H1 (cell line): ENCODE data around the gene MYO18A. TPM values are rescaled to one million over a fixed set of nuclear protein-coding genes. Genes with fewer than 3 reads are reported as not detected.

Experiments
- CBX5 ChIP-seq: fragments of 300-800, 300-1000 bp; sonication (generic); IDR thresholded peaks from 2 replicates; pipeline ENCODE4 v1.7.1; 2016; ENCODE audit warnings: antibody characterized with exemption, low read length, low read depth
- RFX5 ChIP-seq: IDR thresholded peaks from 2 replicates; pipeline ENCODE4 v1.6.1; 2011; ENCODE audit warnings: low read depth, low read length, improper control_type of control experiment, borderline replicate concordance
- polyA plus RNA-seq, 7 experiments: library from polyadenylated mRNA; depleted of rRNA in 3 of 7; stranded (reverse) in 5 of 7; unstranded in 2 of 7; fragments of >200 nt in 5 of 7; fragments of 200-250 nt in 2 of 7; gene quantifications; 1 replicate in 5 of 7; 2 replicates in 1 of 7; 4 replicates in 1 of 7; pipeline versions ENCODE4 v1.2.1 to v1.2.3, GENCODE V29; 2011 to 2013; ENCODE audit warnings: missing spikeins in 2 of 7, mixed read lengths in 2 of 7
- total RNA-seq: library from RNA; stranded (reverse); fragmentation: NEBNext Ultra II Directional; extraction: Animal tissue kit (Norgen Biotek cat#: 25700); gene quantifications from 2 replicates; pipeline ENCODE4 v1.2.1, GENCODE V29; 2021
- TF ChIP-seq, protein P1 (sequence below): fragments of 300-600 bp; sonication (generic); IDR thresholded peaks from 2 replicates; pipeline ENCODE4 v1.7.1; 2012; ENCODE audit warnings: low read length, moderate library complexity, mild to moderate bottlenecking, inconsistent platforms; ENCODE audit not compliant: insufficient replicate concordance

The MYO18A gene
- total and polyA plus RNA-seq, 2 of the 8 experiments (the other 6 are each of a cell fraction or from before 2014, with no cell fraction given): 7.6 to 43.8 TPM

GRCh38 chr17:29024316-29024952 is 155.8 kb downstream of the MYO18A start (continued):
- TF ChIP-seq, protein P1, sequence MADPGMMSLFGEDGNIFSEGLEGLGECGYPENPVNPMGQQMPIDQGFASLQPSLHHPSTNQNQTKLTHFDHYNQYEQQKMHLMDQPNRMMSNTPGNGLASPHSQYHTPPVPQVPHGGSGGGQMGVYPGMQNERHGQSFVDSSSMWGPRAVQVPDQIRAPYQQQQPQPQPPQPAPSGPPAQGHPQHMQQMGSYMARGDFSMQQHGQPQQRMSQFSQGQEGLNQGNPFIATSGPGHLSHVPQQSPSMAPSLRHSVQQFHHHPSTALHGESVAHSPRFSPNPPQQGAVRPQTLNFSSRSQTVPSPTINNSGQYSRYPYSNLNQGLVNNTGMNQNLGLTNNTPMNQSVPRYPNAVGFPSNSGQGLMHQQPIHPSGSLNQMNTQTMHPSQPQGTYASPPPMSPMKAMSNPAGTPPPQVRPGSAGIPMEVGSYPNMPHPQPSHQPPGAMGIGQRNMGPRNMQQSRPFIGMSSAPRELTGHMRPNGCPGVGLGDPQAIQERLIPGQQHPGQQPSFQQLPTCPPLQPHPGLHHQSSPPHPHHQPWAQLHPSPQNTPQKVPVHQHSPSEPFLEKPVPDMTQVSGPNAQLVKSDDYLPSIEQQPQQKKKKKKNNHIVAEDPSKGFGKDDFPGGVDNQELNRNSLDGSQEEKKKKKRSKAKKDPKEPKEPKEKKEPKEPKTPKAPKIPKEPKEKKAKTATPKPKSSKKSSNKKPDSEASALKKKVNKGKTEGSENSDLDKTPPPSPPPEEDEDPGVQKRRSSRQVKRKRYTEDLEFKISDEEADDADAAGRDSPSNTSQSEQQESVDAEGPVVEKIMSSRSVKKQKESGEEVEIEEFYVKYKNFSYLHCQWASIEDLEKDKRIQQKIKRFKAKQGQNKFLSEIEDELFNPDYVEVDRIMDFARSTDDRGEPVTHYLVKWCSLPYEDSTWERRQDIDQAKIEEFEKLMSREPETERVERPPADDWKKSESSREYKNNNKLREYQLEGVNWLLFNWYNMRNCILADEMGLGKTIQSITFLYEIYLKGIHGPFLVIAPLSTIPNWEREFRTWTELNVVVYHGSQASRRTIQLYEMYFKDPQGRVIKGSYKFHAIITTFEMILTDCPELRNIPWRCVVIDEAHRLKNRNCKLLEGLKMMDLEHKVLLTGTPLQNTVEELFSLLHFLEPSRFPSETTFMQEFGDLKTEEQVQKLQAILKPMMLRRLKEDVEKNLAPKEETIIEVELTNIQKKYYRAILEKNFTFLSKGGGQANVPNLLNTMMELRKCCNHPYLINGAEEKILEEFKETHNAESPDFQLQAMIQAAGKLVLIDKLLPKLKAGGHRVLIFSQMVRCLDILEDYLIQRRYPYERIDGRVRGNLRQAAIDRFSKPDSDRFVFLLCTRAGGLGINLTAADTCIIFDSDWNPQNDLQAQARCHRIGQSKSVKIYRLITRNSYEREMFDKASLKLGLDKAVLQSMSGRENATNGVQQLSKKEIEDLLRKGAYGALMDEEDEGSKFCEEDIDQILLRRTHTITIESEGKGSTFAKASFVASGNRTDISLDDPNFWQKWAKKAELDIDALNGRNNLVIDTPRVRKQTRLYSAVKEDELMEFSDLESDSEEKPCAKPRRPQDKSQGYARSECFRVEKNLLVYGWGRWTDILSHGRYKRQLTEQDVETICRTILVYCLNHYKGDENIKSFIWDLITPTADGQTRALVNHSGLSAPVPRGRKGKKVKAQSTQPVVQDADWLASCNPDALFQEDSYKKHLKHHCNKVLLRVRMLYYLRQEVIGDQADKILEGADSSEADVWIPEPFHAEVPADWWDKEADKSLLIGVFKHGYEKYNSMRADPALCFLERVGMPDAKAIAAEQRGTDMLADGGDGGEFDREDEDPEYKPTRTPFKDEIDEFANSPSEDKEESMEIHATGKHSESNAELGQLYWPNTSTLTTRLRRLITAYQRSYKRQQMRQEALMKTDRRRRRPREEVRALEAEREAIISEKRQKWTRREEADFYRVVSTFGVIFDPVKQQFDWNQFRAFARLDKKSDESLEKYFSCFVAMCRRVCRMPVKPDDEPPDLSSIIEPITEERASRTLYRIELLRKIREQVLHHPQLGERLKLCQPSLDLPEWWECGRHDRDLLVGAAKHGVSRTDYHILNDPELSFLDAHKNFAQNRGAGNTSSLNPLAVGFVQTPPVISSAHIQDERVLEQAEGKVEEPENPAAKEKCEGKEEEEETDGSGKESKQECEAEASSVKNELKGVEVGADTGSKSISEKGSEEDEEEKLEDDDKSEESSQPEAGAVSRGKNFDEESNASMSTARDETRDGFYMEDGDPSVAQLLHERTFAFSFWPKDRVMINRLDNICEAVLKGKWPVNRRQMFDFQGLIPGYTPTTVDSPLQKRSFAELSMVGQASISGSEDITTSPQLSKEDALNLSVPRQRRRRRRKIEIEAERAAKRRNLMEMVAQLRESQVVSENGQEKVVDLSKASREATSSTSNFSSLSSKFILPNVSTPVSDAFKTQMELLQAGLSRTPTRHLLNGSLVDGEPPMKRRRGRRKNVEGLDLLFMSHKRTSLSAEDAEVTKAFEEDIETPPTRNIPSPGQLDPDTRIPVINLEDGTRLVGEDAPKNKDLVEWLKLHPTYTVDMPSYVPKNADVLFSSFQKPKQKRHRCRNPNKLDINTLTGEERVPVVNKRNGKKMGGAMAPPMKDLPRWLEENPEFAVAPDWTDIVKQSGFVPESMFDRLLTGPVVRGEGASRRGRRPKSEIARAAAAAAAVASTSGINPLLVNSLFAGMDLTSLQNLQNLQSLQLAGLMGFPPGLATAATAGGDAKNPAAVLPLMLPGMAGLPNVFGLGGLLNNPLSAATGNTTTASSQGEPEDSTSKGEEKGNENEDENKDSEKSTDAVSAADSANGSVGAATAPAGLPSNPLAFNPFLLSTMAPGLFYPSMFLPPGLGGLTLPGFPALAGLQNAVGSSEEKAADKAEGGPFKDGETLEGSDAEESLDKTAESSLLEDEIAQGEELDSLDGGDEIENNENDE: no peak
- TF ChIP-seq RFX5: no peak
- TF ChIP-seq CBX5: no peak
- TF ChIP-seq, all 59 proteins: peak for 0
